HK-2 (cell line): ENCODE data around the gene SLC39A8.

Experiments
- DNase-seq: peaks from one replicate; pipeline ENCODE4 v3.0.0-alpha.2; 2018; ENCODE audit not compliant: unreplicated experiment

The SLC39A8 gene

GRCh38 chr4:102341201-102341600 lies 4.1 kb downstream of the SLC39A8 start:
- DNase-seq: no peak

- no peak for DNase-seq
Measured at GRCh38 chr4:102339018-102339417, 6.3 kb downstream of the SLC39A8 start.

DNA sequence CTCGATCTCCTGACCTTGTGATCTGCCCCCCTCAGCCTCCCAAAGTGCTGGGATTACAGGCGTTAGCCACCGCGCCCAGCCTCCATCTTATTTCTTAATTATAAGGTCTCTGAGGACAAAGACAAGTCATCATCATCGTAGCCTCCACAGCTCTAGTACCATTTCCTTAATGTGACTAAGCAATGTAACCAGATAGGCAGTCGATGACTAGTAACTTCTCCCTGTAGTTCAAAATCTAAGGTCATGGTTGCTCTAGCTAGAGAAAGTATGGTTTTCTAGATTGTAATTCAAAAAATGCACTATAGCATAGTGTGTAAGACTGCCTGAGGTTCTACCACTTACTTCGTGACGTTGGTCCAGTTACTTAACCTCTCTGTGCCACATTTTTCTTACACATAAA lies 6.9 kb downstream of the SLC39A8 start:
- DNase-seq: no peak

GRCh38 chr4:102335616-102336015 lies 9.7 kb downstream of the SLC39A8 start:
- DNase-seq: no peak

DNA sequence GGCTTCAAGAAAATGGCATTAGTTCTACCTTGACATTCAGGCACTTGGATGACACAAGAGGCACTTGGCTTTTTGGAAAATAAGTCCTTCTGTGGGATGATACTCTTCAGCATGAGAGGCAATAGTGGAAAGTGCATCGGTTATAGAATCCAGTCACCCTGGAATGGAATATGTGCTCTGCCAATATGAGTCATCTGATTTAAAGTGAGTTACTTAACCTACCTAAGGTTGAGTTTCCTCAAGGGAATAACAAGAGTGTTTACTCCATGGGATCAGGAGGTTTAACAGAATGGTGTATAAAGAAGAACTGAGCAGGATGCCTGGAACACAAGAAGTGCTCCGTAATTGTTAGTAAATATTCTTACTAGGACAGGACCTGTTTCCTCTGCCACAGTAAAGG lies 10.7 kb downstream of the SLC39A8 start:
- no peak for DNase-seq

DNA sequence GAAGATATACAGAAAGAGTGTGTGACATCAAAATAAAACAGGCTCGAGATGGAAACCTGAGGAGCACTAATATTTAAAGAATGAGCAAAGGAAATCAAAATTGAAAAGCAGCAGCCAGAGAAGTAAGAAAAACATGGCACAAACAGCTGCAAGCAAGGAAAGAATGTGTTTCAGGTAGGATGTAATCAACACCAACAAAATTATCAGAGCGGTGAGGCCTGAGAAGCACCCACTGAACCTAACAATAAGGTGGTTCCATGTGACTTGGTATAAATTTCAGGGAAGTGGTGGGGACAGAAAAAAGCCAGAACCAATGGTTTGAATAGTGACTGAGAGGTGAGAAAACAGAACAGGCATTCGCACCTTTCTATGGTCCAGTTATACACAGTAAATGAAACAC lies 11.5 kb downstream of the SLC39A8 start:
- DNase-seq: no peak

GRCh38 chr4:102328045-102328444 lies 17.2 kb downstream of the SLC39A8 start:
- no peak for DNase-seq

GRCh38 chr4:102326951-102327350 lies 18.3 kb downstream of the SLC39A8 start:
- DNase-seq: peak; percentile 43

DNA sequence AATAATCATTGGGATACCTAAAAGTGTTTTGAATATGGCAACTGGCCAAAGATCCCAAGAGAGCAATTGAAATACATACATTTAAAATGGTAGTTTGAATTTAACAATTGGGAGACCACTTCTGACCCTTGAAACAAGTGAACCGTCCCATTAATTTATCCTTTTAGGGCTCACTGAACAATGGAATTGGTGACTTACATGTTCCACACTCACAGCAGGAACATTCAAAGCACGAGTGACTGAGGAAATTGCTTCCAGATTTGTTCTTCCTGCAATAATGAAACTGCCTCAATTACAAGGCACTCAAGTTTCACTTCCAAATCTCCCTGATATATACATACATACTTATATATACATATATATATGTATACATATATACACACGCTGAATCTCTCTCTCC lies 20.6 kb downstream of the SLC39A8 start:
- DNase-seq: no peak

GRCh38 chr4:102322736-102323135 lies 22.5 kb downstream of the SLC39A8 start:
- no peak for DNase-seq

DNA sequence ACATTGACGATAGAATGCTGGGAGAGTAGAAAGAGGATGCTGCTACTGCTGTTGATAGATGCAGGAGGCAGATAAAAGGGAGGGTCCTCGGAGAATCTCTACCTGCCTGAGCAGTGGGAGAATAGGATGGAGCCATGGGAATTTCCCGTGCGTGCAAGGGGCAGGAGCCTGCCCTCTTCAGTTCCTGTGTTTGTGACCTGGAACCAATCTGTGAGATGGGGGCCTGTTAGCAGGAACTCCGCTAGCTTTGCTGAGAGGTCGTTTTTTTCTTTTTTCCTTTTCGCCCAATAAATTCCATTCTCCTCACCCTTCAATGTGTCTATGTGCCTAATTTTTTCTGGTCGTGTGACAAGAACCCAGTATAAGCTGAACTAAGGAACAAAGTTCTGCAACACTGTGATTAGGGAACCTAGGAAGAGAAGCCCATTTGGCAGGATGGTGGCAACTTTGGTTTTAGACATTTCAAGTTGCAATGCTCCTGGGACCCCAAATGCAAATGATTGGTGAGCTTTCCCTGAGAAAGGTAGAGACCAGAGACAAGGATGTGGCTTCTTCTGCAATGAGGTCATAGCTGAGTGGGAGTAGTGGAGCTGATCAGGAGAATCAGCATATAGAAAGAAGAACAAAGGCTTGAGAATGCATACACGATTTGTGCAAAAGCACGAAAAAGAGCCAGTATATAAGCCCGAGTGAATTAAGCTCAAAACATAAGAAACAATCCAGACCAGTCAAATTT lies 23.9 kb downstream of the SLC39A8 start:
- no peak for DNase-seq

DNA sequence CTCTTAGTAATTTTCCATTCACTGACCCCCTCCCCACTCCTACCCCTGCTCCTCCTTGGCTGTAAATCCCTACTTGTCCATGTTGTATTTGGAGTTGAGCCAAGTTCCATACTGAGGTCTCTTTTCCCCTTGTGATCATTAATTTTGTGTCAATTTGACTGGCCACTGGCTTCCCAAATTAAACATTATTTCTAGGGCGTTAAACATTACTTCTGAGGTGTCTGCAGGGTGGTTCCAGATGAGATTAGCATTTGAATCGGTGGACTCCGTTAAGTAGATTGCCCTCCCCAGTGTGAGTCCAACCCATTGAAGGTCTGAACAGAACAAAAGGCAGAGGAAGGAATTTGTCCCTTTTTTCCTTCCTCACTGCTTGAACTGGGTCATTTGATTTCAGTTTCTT lies 25.7 kb downstream of the SLC39A8 start:
- DNase-seq: no peak

DNA sequence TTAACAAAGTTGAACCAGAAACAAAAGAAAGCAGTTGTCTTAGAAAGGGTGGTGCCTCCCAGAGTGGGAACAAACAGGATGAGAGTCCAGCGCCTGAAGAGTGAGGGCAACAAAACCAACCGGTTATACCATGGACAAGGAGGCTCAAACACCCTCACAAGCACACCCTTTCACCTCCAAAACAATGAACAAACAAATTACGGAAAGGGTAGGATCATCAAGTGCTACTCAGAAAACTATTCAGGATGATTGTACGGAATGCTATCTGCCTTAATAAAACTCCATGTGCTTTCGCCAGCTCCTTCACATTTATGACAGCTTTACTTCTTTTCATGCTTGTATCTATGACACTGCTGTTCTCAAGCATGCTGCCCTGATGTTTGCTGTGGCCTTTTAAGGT lies 26.8 kb downstream of the SLC39A8 start:
- DNase-seq: no peak

DNA sequence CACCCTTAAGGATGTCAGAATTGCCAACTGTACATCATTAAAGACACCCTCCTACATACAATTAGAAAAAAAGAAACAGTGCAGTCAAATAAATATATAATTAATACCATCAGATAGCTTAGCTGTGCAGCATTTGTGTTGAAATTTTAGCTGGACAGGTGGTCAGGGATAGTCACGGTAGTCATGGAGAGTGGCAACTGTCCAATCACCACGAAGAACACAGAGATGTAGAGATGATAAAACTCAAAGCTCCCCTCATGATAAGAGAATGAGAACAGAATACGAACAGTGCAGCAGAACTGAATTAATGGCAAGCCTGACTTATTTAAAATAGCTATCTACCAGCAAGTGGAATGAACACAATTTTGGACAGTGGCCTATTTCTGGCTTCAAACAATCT lies 27.2 kb downstream of the SLC39A8 start:
- DNase-seq: no peak

DNA sequence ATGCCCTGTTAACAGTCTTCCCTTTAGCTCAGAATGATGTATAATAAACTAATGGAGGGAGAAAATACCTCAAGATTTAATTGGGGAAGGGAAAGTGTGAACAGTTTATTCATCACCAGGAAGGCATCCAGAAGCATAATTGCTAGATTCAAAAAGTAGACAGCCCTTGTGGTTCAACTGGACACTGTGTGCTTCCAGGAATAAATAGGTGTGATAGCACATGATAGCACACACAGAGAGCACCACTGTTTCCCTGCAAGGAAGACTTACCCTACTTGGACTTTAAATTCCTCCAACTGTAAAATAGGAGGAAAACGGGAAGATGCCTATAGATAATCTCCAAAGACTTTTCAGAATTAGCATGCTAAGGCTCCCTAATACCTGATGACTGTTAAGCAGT lies 27.8 kb downstream of the SLC39A8 start:
- DNase-seq: no peak

DNA sequence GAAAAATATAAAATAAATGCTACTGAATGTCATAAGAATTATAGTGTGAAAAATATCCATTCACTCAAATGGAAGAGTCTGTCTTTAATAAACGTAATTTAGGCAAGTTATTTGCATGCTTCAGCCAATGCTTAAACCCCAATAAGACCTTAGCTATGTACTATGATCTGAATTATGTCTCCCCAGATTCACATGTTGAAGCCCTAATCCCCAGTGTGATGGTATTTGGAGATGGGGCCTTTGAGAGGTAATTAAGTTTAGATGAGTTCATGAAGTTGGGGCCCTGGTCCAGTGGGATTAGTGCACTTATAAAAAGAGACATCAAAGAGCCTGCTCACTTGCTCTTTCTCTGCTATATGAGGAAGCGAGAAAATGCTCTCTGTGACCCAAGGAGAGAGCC lies 28.7 kb downstream of the SLC39A8 start:
- no peak for DNase-seq

- no peak for DNase-seq
Measured at GRCh38 chr4:102315532-102315931, 29.8 kb downstream of the SLC39A8 start.

GRCh38 chr4:102312417-102312816 lies 32.9 kb downstream of the SLC39A8 start:
- no peak for DNase-seq

- no peak for DNase-seq
Measured at GRCh38 chr4:102311912-102312311, 33.4 kb downstream of the SLC39A8 start.

DNA sequence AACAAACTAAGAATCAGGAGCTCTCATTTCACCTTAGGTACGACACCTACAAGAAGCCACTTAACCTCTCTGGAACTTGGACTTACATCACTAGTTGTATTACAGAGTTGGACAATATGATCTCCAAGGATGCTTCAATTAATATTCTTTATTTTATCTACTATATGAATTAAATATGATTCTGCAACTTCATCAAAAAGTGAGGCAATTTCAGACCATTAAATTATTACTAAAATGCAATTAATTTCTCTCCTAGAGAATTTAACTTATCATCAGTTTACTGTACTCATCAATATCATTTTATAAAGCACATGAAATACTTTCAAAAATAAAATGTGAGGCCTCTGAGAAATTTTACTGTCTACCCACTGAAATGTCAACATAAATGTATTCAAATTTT lies 33.9 kb downstream of the SLC39A8 start:
- DNase-seq: no peak

- DNase-seq: no peak
Measured at GRCh38 chr4:102308032-102308799, 37.1 kb downstream of the SLC39A8 start.

GRCh38 chr4:102305666-102306065 lies 39.6 kb downstream of the SLC39A8 start:
- DNase-seq: no peak

- no peak for DNase-seq
Measured at GRCh38 chr4:102302762-102303161, 42.5 kb downstream of the SLC39A8 start.
